Activated naive CD8-positive, alpha-beta T cell treated with anti-CD3 and anti-CD28 coated beads, Interleukin-2, amount 50 U/mL, for 16 hours (primary cell): Measurements from ENCODE around the gene CYP1A2.

Experiments
- DNase-seq: peaks from one replicate; pipeline ENCODE4 v3.0.0-alpha.2; 2020; ENCODE audit warnings: low read depth, low spot score

The CYP1A2 gene

DNA sequence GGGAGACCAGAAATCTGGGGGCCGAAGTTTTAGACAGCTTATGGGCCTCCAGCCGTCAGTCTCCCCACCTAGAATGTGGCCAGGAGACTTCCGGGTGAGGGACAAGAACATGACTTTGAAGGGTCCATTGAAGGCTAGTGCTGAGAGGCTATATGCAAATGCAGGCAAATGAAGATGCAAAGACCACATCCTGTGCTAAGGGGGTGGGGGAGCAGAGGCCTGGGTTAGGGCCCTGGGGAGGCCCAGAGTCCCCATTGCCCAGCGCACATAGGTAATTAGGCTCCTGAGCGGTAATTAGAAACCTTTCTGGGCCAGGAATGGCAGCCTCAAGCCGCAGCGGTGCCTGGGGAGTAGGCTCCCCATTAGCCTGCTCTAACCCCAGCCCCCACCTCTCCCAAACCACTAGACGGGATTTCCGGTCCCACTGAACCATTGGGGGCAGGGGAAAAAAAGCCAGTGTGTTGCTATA lies 40.1 kb downstream of the CYP1A2 start:
- DNase-seq, result no peak

DNA sequence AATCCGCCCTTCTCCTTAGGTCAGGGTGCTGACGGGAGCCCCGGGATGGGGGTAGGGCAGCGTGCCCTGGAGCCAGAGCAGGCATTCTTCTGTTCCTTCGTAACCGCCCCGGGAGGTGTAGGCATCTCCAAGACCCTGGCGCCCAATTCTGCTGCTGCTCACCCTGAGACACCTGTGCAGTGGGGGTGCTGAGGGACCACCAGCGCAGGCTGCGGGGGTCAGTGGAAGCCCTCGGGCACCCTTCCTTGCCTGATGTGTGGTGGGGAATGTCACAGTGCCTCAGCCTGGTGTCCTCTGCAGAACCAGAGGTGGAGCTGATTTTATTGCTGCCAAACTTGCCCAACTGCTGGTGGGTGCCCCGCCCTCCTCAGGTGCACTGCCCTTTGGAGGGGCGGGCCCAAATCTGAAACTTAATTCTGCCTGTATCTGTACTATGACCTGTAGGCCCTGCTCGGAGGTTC lies 40.6 kb downstream of the CYP1A2 start:
- no peak for DNase-seq

DNA sequence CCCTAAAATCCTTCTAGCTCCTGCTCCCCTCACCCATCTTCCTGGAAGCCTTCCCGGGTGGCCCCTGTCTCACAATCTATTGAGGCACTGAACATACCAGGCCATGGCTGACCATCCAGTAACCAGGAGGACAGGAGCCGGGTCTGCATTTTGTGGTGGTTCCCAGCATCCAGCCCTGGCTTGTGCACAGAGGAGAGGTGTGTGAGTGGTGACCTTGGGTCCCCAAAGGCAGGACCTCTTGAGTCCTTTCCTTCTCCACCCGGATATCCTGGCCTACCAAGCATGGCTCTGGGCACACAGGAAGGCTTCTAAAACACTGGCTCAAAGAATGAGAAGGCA lies 41.1 kb downstream of the CYP1A2 start:
- no peak for DNase-seq

DNA sequence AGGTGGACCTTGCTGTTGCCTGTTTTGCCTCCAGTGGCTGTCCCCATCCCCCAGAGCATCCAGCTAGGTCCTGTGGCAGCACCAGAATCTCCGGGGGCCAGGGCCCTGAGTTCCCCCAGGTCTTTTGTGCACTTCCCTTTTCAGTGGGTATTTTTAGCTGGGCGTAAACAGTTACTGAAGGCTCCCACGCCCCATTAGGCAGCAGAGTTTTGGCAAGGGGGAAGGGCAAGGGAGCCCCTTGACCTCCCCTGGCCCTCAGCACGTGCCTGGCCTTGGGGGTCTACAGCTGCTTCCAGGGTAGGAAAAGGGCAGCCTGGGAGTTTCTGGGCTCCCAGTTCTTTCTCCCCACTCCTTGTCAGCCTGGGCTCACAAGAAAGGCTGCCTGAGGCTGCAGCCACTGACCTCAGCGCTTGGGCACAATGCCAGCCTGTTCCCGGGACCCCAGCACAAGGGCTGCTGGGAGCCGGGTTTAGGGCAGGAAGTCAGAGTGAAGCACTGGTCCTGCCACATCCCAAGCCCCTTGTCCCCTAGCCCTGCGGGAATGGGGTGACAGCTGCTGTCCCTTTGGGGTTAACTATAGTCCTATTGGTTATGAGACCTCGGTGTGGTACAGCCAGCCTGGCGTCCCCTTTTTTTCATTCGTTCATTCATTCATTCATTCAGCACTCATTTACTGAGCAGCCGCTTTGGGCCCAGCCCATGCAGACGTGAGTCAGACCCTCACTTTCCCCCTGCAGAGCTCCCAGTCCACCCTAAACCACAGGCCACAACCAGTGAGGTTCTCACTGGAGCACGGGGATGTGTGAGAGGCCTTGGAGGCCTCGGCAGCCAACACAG lies 41.7 kb downstream of the CYP1A2 start:
- DNase-seq, result no peak

DNA sequence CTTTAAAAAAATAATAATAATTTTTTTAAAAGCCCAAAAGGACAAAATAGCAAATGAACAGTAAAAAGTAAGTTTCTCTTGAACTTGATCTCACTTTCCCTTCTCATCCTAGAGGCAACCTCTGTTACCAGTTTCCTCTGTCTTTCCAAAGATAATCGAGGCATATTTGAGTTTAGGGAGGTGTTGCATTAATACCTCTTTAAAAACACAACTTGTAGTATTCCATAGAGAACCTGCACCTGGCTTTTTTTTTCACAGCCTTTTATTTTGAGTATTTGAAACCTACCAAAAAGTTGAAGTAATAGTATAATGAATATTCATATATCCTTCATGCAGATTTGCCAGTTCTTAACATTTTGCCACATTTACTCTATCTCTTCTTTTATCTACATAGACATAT lies 42.4 kb downstream of the CYP1A2 start:
- DNase-seq, result no peak

DNA sequence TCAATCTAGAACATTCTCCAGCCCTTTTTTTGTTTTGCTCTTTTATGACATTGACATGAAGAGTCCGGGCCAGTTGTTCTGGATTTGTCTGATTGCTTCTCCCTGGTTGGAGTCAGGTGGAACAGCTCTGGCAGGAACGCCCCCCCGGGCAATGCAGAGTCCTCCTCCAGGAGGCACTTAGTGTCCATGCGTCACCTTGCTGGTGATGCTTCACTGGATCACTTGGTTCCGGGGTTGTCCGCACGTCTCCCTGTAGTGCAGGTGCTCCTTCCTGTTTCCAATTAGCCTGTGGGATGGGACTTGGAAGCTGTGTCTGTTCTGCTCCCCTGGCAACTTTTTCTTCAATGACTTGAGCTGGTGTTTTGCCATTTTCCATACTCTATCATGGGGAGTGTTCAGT lies 43.0 kb downstream of the CYP1A2 start:
- no peak for DNase-seq

DNA sequence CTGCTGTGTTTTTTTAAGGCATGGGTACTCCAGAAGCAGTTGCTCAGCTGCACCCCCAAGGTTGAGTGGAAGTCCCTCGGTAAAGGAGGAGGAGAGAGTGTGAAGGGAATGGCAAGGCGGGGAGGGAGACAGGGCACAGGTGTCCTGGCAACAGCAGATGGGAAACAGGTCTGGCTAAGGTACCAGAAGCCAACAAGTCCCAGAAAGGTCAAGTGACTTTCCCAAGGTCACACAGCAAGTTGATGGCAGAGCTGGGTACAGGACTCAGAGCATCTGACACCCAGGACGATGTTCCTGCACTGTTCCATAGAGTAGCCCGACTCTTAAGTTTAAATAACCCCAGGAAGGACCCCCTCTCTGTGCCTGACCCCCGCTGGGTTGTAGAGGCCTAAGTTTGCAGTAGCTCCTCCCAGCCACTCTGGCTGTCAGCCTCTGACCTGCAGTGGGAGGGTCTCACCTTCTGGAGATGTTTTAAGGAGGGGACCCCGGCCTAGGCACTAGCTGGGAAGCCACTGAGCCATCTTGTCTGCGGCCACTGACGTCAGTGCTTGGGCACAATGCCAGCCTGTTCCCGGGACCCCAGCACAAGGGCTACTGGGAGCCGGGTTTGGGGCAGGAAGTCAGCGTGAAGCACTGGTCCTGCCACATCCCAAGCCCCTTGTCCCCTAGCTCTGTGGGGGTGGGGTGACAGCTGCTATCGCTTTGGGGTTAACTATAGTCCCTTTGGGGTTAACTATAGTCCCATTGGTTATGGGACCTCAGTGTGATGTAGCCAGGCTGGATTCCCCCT lies 43.8 kb downstream of the CYP1A2 start:
- DNase-seq, result no peak

DNA sequence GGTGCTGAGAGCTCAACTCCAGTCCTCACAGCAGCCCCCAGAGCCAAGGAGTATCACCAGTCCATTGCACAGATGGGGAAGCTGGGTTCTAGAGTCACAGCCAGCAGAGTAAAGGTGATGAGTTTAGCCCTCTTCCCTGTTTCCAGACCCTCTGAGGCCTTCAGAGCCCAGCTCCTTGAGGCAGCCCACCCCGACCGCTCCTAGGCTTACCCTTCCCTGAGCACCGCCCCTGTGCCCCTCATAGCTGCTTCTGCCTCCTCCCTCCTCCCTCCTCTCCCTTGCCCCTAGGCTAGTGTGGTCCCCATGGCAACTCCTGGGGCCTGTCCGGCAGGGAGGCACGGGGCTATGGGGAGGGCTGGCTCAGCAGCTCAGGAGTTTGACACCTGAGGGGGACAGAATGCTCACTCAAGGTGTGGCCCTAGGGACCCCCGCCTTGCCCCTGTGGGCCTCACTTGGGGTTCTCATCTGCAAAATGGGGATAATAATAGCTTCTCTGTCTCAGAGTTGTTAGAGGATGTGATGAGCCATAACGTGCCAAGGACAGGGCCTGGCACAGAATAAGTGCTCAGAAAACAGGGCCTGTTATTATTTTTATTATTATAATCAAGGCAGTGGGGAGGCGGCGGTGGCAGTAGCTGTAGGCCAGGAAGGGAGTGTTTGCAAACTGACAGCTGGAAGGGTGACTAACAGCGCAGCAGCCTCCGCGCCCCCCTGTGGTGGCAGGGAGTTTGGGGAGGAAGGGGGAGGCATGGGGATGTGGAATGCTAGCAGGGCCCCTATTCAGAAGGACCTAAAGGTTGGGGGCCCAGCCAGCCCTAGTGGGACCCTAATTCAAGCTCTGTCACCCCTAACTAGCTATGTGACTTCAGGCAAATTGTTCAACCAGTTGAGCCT lies 44.7 kb downstream of the CYP1A2 start:
- peak; percentile 37 for DNase-seq

DNA sequence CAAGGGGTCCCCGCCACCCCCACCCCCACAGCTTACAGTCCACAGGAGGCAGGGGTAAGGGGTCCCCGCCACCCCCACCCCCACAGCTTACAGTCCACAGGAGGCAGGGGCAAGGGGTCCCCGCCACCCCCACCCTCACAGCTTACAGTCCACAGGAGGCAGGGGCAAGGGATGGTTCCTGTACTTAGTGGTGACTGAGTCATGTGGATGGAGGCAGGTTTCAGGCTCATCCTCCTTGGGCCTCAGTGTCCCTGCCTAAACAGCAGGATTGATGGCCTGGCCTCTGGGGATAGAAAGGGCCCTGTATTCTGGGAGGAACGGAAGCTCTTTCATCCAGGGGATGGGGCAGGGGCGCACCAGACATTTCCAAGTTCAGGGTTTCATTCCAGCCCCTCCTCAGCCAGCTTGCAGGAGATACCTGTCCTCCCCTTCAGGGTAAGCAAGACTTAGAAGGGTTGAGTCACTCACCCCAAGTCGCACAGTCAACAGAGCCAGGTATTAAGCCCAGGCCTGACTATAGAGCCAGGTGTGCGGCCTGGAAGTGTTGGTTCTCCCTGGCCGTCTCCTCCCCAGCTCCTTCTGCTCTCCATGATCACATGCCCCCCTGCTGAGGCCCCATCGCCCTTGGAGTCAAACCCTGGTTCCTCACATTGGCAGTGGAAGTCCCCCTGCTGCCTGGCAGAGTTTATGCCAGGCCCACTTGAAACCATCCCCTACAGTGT lies 45.8 kb downstream of the CYP1A2 start:
- no peak for DNase-seq

DNA sequence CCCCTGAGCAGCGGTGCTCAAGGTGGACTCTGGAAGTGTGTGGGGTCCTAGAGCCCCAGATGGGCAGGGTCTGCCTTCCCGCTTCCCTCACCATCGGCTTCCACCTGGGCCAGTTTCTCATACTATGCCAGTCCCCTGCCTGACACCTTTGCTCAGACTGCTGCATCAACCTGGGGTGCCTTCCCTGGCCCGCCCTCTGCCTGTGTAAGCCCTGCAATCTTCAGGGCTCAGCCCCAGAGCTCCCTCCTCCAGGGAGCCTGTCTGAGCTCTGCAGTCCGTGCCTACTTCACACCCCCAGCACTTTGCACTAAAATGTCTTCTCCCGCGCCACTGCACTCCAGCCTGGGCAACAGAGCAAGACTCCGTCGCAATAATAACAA lies 46.3 kb downstream of the CYP1A2 start:
- no peak for DNase-seq

DNA sequence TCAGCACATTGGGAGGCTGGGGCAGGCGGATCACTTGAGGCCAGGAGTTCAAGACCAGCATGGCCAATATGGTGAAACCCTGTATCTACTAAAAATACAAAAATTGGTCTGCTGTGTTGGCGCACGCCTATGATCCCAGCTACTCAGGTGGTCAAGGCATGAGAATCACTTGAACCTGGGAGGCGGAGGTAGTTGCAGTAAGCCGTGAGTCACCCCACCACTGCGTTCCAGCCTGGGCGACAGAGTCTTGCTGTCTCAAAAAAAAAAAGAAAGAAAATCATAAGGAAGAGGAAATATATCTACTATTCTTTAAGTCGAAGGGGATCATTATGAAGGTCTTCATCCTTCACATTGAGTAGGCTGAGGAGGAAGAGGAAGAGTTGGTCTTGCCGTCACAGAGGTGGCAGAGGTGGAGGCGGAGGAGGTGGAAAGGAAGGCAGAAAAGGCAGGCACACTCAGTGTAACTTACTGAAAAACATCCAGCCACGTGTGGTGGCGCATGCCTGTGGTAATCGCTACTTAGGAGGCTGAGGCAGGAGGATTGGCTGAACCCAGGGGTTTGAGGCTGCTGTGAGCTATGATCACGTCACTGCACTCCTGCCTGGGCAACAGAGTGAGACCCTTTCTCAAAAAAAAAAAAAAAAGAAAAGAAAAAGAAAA lies 47.5 kb downstream of the CYP1A2 start:
- DNase-seq, result no peak

DNA sequence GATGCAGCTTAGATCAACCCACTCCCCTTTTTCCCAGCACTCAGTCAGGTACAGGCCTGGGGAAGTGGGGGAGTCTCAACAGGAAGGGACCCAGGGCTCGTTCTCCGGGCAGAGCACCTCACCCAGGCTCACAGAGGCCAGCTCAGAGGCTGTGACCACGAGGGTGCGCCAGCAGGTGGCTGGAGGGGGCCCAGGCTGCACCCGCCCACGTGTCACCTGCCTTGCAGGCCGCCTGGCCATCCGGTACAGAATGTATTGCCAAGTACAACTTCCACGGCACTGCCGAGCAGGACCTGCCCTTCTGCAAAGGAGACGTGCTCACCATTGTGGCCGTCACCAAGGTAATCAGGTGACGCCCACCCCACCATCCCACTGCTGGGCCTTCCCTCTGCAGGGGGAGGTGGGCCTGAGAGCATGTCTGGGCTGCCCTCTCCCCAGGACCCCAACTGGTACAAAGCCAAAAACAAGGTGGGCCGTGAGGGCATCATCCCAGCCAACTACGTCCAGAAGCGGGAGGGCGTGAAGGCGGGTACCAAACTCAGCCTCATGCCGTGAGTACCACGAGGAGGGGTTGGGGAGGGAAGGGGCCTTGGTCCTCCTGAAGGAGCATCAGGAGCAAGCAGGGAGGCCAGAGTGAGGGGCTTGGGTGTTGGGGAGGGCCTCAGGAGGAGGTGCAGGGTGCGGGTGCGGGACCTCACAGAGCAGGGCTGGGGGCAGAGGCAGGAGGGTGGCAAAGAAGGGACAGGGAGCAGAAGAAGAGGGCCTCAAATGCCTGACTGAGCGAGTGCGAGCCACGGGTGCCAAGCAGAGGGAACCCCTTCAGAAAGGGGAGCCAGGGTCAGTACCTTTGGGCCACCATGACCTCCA lies 50.0 kb downstream of the CYP1A2 start:
- no peak for DNase-seq

DNA sequence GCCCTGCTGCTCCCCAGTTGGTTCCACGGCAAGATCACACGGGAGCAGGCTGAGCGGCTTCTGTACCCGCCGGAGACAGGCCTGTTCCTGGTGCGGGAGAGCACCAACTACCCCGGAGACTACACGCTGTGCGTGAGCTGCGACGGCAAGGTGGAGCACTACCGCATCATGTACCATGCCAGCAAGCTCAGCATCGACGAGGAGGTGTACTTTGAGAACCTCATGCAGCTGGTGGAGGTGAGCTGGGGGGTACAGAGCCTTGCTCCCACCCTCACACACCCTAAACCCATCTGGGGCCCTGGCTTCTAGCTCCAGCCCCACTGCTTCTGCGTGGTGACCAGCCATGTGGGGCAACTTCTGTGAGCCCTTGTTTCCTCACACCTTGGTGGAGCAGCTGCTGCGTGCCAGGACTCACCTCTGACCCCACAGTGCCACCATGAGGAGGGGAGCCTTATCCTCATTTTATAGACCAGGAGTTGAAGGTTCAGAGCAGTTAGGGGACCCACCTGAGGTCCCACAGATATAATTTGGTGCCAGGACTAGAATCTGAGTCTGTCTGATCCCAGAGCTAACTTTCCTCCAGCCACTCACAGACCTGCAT lies 50.7 kb downstream of the CYP1A2 start:
- DNase-seq, result no peak

DNA sequence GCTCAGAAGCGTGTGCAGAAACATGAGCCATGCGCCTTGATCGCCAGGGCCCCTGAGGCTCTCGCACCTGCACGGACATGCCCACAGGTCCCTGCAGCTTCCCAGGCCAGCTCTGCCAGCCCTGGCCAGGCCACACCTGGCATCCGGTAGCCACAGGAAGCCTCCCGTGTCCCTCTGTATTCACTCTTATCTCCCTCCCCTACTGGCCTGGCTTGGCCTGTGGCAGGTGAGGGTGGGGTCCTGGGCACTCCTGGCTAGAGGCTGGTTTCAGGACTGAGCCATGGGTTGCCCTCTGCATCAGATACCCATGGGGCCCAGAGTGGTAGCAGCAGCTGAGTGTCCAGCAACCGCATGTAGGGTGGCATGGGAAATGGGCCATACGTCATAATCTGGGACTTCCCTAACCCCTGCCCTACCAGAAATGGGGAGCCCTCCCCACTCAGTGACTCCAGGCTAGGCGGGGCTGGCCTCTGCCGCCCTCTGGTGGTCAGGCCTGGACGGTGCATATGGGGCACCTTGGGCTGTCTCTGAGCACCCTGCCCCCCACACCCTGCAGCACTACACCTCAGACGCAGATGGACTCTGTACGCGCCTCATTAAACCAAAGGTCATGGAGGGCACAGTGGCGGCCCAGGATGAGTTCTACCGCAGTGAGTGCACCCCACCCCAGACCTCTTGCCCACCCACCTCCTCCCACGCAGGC lies 51.4 kb downstream of the CYP1A2 start:
- peak; percentile 68 for DNase-seq

DNA sequence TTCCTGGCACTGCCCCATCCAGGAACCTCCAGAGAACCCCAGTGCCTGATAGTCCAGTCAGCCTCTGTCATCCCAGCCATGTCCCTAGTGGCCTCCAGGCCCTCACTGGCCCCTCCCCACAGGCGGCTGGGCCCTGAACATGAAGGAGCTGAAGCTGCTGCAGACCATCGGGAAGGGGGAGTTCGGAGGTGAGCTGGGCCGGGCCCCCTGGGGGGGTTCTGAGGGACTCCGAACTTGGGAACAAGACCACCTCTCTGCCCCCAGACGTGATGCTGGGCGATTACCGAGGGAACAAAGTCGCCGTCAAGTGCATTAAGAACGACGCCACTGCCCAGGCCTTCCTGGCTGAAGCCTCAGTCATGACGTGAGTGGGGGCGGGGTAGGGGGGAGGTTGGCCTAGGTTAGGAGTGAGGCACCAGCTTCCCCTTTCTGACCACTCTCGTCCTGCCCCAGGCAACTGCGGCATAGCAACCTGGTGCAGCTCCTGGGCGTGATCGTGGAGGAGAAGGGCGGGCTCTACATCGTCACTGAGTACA lies 52.0 kb downstream of the CYP1A2 start:
- DNase-seq, result no peak

DNA sequence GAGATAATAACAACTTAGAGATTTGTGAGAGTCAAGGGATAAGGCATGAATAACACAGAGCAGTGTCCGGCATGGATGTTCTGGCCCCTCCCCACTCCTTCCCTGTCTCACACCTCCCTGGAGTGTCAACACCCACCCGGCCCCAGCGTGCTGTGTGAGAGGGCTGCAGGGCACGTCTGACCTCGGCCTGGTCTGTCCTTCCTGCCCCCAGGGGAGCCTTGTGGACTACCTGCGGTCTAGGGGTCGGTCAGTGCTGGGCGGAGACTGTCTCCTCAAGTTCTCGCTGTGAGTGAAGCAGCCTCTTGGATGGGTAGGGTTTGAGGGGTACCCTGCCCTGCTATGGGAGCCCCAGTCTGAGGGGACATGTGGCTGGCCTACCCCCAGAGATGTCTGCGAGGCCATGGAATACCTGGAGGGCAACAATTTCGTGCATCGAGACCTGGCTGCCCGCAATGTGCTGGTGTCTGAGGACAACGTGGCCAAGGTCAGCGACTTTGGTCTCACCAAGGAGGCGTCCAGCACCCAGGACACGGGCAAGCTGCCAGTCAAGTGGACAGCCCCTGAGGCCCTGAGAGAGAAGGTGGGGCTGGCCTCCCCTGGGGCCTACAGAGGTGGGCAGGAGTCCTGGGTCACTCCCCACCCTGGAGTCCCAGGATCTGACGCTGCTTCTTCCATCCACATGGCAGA lies 52.8 kb downstream of the CYP1A2 start:
- no peak for DNase-seq

DNA sequence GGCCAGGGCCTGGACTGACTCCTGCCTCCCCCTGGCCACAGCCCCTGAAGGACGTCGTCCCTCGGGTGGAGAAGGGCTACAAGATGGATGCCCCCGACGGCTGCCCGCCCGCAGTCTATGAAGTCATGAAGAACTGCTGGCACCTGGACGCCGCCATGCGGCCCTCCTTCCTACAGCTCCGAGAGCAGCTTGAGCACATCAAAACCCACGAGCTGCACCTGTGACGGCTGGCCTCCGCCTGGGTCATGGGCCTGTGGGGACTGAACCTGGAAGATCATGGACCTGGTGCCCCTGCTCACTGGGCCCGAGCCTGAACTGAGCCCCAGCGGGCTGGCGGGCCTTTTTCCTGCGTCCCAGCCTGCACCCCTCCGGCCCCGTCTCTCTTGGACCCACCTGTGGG lies 53.6 kb downstream of the CYP1A2 start:
- no peak for DNase-seq
